GM18499 (cell line): ENCODE results near the gene NCKAP1.
"Not testable (repeated sequence)": the region's sequence is repeated elsewhere in the genome, so short reads cannot be mapped to it uniquely, and the experiment has no call there.

Experiments
- ATAC-seq: cut with Tn5 transposase; IDR thresholded peaks from one replicate; pipeline ENCODE4 v1.9.1; 2021; ENCODE audit warnings: moderate number of reproducible peaks; ENCODE audit not compliant: insufficient read depth, unreplicated experiment

NCKAP1 gene

GRCh38 chr2:182890305-182890704 lies 148.0 kb downstream of the NCKAP1 start:
- ATAC-seq, result no peak

- ATAC-seq, result no peak
These were observed 150.4 kb downstream of the NCKAP1 start for GRCh38 chr2:182887753-182888415.

GRCh38 chr2:182887093-182887492 lies 151.2 kb downstream of the NCKAP1 start:
- no peak for ATAC-seq

- no peak for ATAC-seq
These were observed 152.5 kb downstream of the NCKAP1 start for GRCh38 chr2:182885771-182886170.

- no peak for ATAC-seq
These were observed 154.8 kb downstream of the NCKAP1 start for GRCh38 chr2:182883451-182883850.

GRCh38 chr2:182880100-182880499 lies 158.2 kb downstream of the NCKAP1 start:
- ATAC-seq, result not testable (repeated sequence)

- not testable (repeated sequence) for ATAC-seq
These were observed 161.6 kb downstream of the NCKAP1 start for GRCh38 chr2:182876653-182877052.

- ATAC-seq, result no peak
These were observed 168.0 kb downstream of the NCKAP1 start for GRCh38 chr2:182870227-182870626.

GRCh38 chr2:182868054-182868796 lies 170.0 kb downstream of the NCKAP1 start:
- no peak for ATAC-seq

- no peak for ATAC-seq
These were observed 170.7 kb downstream of the NCKAP1 start for GRCh38 chr2:182867426-182868053.

GRCh38 chr2:182866461-182867406 lies 171.5 kb downstream of the NCKAP1 start, which contains the start of gene FRZB:
FRZB (minus strand) TSS chr2:182866637; CDS start chr2:182866552, 85 bp downstream.
- no peak for ATAC-seq

GRCh38 chr2:182866095-182866460 lies 172.2 kb downstream of the NCKAP1 start:
- ATAC-seq, result no peak

- no peak for ATAC-seq
These were observed 173.2 kb downstream of the NCKAP1 start for GRCh38 chr2:182864949-182865570.

GRCh38 chr2:182863642-182864041 lies 174.6 kb downstream of the NCKAP1 start:
- ATAC-seq, result no peak

- no peak for ATAC-seq
These were observed 176.2 kb downstream of the NCKAP1 start for GRCh38 chr2:182862091-182862490.

GRCh38 chr2:182860858-182861257 lies 177.4 kb downstream of the NCKAP1 start:
- no peak for ATAC-seq
